ENCODE data around the gene CRLF1. TPM values are rescaled to one million over a fixed set of nuclear protein-coding genes. Genes with fewer than 3 reads are reported as not detected.

The CRLF1 gene, protein sequence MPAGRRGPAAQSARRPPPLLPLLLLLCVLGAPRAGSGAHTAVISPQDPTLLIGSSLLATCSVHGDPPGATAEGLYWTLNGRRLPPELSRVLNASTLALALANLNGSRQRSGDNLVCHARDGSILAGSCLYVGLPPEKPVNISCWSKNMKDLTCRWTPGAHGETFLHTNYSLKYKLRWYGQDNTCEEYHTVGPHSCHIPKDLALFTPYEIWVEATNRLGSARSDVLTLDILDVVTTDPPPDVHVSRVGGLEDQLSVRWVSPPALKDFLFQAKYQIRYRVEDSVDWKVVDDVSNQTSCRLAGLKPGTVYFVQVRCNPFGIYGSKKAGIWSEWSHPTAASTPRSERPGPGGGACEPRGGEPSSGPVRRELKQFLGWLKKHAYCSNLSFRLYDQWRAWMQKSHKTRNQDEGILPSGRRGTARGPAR
- 3.0 TPM in 1 of 2 replicates, not detected in the other for total RNA-seq (2014; rRNA removed; shearing (Covaris generic); ENCODE audit: low replicate concordance)

DNA sequence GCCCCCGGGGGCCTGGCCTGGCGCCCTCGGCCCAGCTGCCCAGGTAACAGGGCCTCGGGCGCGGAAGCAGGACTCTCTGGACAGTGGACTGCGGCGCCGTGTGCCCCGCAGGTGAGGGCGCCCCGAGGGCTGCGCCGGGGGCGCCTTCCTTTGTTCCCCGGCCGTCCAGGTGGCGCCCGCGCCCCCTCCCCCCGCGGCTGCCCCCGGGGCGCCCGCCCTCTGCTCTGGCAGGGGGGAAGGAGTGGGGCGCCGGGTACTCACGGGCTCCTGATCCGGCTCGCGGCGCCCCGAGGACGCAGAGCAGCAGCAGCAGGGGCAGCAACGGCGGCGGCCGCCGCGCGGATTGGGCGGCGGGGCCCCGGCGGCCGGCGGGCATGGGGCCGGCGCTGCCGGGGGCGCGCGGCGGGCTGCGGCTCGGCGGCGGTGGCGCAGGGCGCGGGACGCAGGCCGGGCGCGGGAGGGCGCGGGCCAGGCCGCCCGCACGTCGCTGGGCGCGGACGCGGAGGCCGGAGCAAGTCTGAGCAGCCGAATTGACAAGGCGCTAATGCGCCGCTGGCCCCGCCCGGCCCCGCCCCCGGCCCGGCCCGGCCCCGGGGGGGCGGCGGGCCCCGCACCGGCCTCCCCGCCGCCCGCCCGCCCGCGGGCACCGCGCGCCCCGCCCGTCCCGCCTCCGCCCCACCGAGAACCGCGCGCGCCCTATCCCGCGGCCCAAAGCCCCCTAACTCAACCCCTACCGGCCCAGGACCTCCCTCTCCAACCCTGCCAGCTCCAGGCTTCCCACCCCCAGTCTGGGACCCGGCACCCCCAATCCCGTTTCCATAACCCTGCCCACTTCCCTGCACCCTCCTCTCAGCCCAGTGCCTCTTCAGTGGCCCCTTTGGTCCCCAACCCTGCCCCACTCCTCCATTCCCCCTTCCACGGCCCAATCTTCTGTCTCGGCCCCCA, at the start of gene CRLF1:
CRLF1 (minus strand) TSS at position 519 of the 945 bp plus-strand sequence; CDS start at position 376, 143 bp downstream.
- H3K4me3 ChIP-seq (ENCODE audit: low read length), result no peak within 1 kb of the TSS
- no peak within 1 kb of the TSS for H3K4me2 ChIP-seq (ENCODE audit: low read depth, low read length, poor library complexity, severe bottlenecking)
- no peaks in the 10 kb centered on the region for H3K27me3 ChIP-seq (ENCODE audit: low read length)
- no peak within 1 kb of the TSS for H3K27ac ChIP-seq (ENCODE audit: low read length)
- no peak within 1 kb of the TSS for H3K9ac ChIP-seq (ENCODE audit: low read length)
- no peak for DNase-seq
- H2AFZ ChIP-seq (ENCODE audit: low read length), result no peak within 1 kb of the TSS
- no peaks in the 10 kb centered on the region for H3K36me3 ChIP-seq (ENCODE audit: insufficient read depth, low read length)
- H3K79me2 ChIP-seq (ENCODE audit: low read length), result no peaks in the 10 kb centered on the region
- H3K4me1 ChIP-seq (ENCODE audit: low read length), result peaks cover 4% of the 10 kb centered on the region
- H3K9me3 ChIP-seq (ENCODE audit: low read length), result no peaks in the 10 kb centered on the region
- H4K20me1 ChIP-seq (ENCODE audit: insufficient read depth, low read depth, low read length), result 0 out of 2 replicates have a peak, but pooled peaks cover 3% of the 10 kb centered on the region
- no peaks in the 10 kb centered on the region for H3K9me2 ChIP-seq (replicated peaks; ENCODE audit: insufficient read depth, low read length)

DNA sequence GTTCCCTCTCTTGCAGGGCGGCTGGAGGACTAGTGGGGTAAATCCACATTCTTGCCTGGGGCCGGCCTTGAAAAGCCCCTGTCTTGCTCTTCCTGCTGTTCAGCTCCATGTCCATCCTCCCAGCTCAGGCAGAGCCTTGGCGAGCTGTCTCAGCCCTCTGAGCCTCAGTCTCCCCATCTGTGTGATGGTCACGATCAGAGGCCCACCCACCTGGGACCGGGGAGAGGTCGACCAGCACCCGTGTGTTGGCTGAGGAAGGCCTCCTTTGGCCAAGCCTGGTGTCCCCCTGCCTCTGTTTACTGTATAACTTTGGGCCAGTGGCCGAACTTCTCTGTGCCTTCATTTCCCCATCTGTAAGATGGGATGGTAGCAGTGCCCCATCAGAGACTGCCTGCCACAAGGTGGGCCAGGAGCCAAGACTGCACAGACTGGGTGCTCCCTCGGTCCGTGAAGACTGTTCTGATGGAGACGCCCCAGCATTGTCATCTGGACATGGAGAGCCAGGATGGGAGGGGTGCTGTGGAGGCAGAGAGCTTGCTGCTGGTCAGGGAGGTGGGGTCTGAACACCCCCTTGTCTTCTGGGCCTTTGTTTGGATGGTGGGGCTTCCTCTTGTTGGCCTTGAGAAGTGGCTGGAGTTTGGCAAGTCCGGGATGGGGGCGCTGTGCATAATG, 48.7 kb upstream of the CRLF1 start:
- DNase-seq, result no peak
- Histone ChIP-seq H3K79me2 (ENCODE audit: low read length) (no peaks in the 10 kb centered on the region), H3K36me3 (ENCODE audit: insufficient read depth, low read length) (no peaks in the 10 kb centered on the region), H3K9me2 (replicated peaks; ENCODE audit: insufficient read depth, low read length) (no peaks in the 10 kb centered on the region), H3K4me3 (ENCODE audit: low read length) (no peak overlapping the region), H3K4me2 (ENCODE audit: low read depth, low read length, poor library complexity, severe bottlenecking) (no peak overlapping the region), H3K27me3 (ENCODE audit: low read length) (no peaks in the 10 kb centered on the region), H3K9ac (ENCODE audit: low read length) (no peak overlapping the region), H3K9me3 (ENCODE audit: low read length) (no peaks in the 10 kb centered on the region), H4K20me1 (ENCODE audit: insufficient read depth, low read depth, low read length) (peaks cover 66% of the 10 kb centered on the region), H3K27ac (ENCODE audit: low read length) (no peak overlapping the region), H3K4me1 (ENCODE audit: low read length) (peaks cover 32% of the 10 kb centered on the region), H2AFZ (ENCODE audit: low read length) (no peak overlapping the region)

DNA sequence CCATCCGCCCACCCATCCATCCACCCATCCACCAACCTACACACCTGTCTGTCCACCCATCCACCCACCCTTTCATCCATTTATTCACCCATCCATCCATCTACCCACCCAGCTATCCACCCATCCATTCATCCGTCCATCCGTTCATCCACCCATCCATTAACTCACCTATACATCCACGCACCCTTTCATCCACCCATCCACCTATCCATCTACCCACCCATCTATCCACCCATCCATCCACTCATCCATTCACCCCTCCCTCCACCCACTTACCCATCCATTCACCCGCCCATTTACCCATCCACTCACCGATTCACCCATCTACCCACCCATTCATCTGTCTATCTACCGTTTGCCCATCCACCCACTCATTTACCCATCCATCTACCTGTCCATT, 47.9 kb upstream of the CRLF1 start:
- Histone ChIP-seq H3K79me2 (ENCODE audit: low read length) (no peaks in the 10 kb centered on the region), H4K20me1 (ENCODE audit: insufficient read depth, low read depth, low read length) (peaks cover 68% of the 10 kb centered on the region), H3K4me1 (ENCODE audit: low read length) (peaks cover 25% of the 10 kb centered on the region), H3K4me2 (ENCODE audit: low read depth, low read length, poor library complexity, severe bottlenecking) (no peak overlapping the region), H3K9ac (ENCODE audit: low read length) (no peak overlapping the region), H2AFZ (ENCODE audit: low read length) (no peak overlapping the region), H3K27ac (ENCODE audit: low read length) (no peak overlapping the region), H3K9me2 (replicated peaks; ENCODE audit: insufficient read depth, low read length) (no peaks in the 10 kb centered on the region), H3K4me3 (ENCODE audit: low read length) (no peak overlapping the region), H3K27me3 (ENCODE audit: low read length) (no peaks in the 10 kb centered on the region), H3K9me3 (ENCODE audit: low read length) (no peaks in the 10 kb centered on the region), H3K36me3 (ENCODE audit: insufficient read depth, low read length) (no peaks in the 10 kb centered on the region)
- no peak for DNase-seq

DNA sequence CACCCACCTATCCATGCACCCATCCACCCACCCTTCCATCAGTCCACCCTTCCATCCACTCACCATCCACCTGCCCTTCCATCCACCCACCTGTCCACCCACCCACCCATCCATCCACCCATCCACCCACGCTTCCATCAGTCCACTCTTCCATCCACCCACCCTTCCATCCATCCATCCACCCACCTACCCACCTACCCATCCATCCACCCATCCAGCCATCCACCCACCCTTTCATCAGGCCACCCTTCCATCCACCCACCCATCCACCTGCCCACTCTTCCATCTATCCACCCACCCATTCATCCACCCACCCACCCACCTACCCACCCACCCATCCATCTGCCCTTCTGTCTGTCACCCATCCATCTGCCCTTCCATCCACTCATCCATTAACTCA, 47.3 kb upstream of the CRLF1 start:
- Histone ChIP-seq H3K36me3 (ENCODE audit: insufficient read depth, low read length) (no peaks in the 10 kb centered on the region), H3K4me2 (ENCODE audit: low read depth, low read length, poor library complexity, severe bottlenecking) (no peak overlapping the region), H3K9ac (ENCODE audit: low read length) (no peak overlapping the region), H4K20me1 (ENCODE audit: insufficient read depth, low read depth, low read length) (peaks cover 66% of the 10 kb centered on the region), H2AFZ (ENCODE audit: low read length) (no peak overlapping the region), H3K27ac (ENCODE audit: low read length) (no peak overlapping the region), H3K4me3 (ENCODE audit: low read length) (no peak overlapping the region), H3K27me3 (ENCODE audit: low read length) (no peaks in the 10 kb centered on the region), H3K9me2 (replicated peaks; ENCODE audit: insufficient read depth, low read length) (no peaks in the 10 kb centered on the region), H3K4me1 (ENCODE audit: low read length) (peaks cover 19% of the 10 kb centered on the region), H3K9me3 (ENCODE audit: low read length) (no peaks in the 10 kb centered on the region), H3K79me2 (ENCODE audit: low read length) (no peaks in the 10 kb centered on the region)
- DNase-seq, result no peak

DNA sequence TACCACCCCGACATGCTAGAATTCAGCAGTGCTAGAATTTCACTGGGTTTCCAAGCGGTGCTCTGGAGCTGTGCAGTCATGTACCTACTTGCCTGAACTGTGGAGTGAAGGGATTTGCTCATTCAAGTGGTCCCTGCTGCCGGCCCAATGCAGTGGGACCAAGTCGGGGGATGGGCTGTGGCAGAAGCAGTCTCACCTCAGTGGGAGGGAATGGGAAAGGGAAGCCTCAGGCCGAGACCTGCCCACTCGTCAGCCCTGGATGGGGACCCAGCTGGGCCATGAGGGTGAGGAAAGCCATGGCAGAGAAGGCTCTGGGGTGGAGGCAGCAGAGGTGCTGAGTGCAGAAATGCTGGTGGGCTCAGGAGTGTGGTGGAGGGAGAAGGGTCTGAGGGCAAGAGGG, 45.1 kb upstream of the CRLF1 start:
- Histone ChIP-seq H3K27ac (ENCODE audit: low read length) (no peak overlapping the region), H3K4me2 (ENCODE audit: low read depth, low read length, poor library complexity, severe bottlenecking) (no peak overlapping the region), H3K4me3 (ENCODE audit: low read length) (no peak overlapping the region), H3K9ac (ENCODE audit: low read length) (no peak overlapping the region), H3K9me2 (replicated peaks; ENCODE audit: insufficient read depth, low read length) (no peaks in the 10 kb centered on the region), H3K9me3 (ENCODE audit: low read length) (no peaks in the 10 kb centered on the region), H4K20me1 (ENCODE audit: insufficient read depth, low read depth, low read length) (peaks cover 52% of the 10 kb centered on the region), H3K79me2 (ENCODE audit: low read length) (no peaks in the 10 kb centered on the region), H3K4me1 (ENCODE audit: low read length) (no peaks in the 10 kb centered on the region), H2AFZ (ENCODE audit: low read length) (no peak overlapping the region), H3K36me3 (ENCODE audit: insufficient read depth, low read length) (no peaks in the 10 kb centered on the region), H3K27me3 (ENCODE audit: low read length) (no peaks in the 10 kb centered on the region)
- no peak for DNase-seq

DNA sequence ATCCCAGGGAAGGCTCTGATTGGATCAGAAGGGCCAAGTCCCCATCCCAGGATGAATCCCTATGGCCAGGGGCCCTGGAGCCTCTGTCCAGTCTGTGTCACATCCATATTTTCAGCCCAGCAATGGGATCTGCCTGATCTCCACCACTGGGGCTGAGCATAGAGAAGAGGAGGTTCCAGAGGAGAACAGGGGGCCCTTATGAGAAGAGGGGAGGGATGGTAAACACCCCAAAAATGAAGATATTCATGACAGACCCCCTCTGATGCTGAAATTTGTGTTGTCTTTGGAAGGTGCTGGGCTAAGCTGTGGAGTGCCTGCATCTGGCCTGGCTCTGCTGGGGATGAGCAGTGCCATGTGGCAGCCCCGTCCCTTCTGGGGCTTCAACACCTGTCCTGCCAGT, 44.7 kb upstream of the CRLF1 start:
- H3K9me3 ChIP-seq (ENCODE audit: low read length), result no peaks in the 10 kb centered on the region
- H3K9ac ChIP-seq (ENCODE audit: low read length), result no peak overlapping the region
- no peaks in the 10 kb centered on the region for H3K4me1 ChIP-seq (ENCODE audit: low read length)
- H3K27me3 ChIP-seq (ENCODE audit: low read length), result no peaks in the 10 kb centered on the region
- H4K20me1 ChIP-seq (ENCODE audit: insufficient read depth, low read depth, low read length), result peaks cover 51% of the 10 kb centered on the region
- H3K36me3 ChIP-seq (ENCODE audit: insufficient read depth, low read length), result no peaks in the 10 kb centered on the region
- H3K9me2 ChIP-seq (replicated peaks; ENCODE audit: insufficient read depth, low read length), result no peaks in the 10 kb centered on the region
- H3K27ac ChIP-seq (ENCODE audit: low read length), result no peak overlapping the region
- no peak overlapping the region for H3K4me3 ChIP-seq (ENCODE audit: low read length)
- H3K4me2 ChIP-seq (ENCODE audit: low read depth, low read length, poor library complexity, severe bottlenecking), result no peak overlapping the region
- no peak for DNase-seq
- H2AFZ ChIP-seq (ENCODE audit: low read length), result no peak overlapping the region
- H3K79me2 ChIP-seq (ENCODE audit: low read length), result no peaks in the 10 kb centered on the region

DNA sequence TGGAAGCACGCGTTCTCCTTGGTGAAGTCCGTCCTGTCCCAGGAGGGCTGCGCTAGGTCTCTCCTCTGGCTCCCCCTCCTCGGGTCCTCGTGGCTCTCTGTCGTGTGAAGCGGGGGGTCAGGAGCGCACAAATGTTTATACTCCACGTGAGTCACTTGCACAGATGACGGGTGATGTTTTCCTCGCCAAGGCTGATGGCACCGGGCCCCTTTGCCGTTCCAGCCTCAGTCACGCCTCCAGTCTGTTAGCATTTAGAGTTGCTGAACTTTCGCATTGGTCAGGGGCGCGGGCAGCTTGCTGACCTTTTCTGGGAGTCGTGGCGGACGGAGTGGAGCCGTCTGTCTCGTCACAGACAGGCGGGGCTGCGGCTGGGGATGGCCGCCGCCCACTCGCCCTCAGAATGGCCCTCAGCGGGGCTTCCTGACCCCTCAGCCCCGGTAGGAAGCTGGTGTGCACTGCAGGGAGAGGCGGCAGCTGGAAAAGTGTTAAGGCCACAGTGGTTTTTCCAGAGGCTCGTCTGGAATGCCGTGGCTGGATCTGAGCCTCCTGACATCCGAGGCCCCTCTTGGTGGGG, 44.0 kb upstream of the CRLF1 start:
- DNase-seq, result no peak
- Histone ChIP-seq H3K27ac (ENCODE audit: low read length) (no peak overlapping the region), H3K4me3 (ENCODE audit: low read length) (no peak overlapping the region), H3K9ac (ENCODE audit: low read length) (no peak overlapping the region), H3K9me3 (ENCODE audit: low read length) (no peaks in the 10 kb centered on the region), H3K79me2 (ENCODE audit: low read length) (no peaks in the 10 kb centered on the region), H3K36me3 (ENCODE audit: insufficient read depth, low read length) (no peaks in the 10 kb centered on the region), H3K4me2 (ENCODE audit: low read depth, low read length, poor library complexity, severe bottlenecking) (no peak overlapping the region), H4K20me1 (ENCODE audit: insufficient read depth, low read depth, low read length) (peaks cover 44% of the 10 kb centered on the region), H3K4me1 (ENCODE audit: low read length) (no peaks in the 10 kb centered on the region), H3K9me2 (replicated peaks; ENCODE audit: insufficient read depth, low read length) (no peaks in the 10 kb centered on the region), H3K27me3 (ENCODE audit: low read length) (no peaks in the 10 kb centered on the region), H2AFZ (ENCODE audit: low read length) (no peak overlapping the region)

Measured in Karpas-422 (cell line).